Tibial artery (tissue), 4 donors: ENCODE results near the gene LHB.
A peak's percentile ranks its signal among the peaks of the same experiment; 100 is the strongest.

Source experiments
- DNase-seq, 2 donors: peaks; one replicate each; pipeline ENCODE4 v3.0.0-alpha.2; 2019
- H3K27ac ChIP-seq, 2 donors: fragments of 200-600 bp; sonication (generic) in 1 of 2; 1 replicate in 1 of 2; 2 replicates in 1 of 2; pipeline ENCODE4 v1.5.1; 2018 to 2019; ENCODE audit warnings: mild to moderate bottlenecking in 1 of 2
- H3K27me3 ChIP-seq, 2 donors: fragments of 200-600 bp; sonication (generic) in 1 of 2; one replicate each; pipeline versions ENCODE4 v1.5.1 to v1.6.0; 2016 to 2019
- H3K36me3 ChIP-seq, 3 donors: fragments of 200-600 bp; sonication (generic) in 2 of 3; one replicate each; pipeline ENCODE4 v1.5.1; 2016 to 2019; ENCODE audit warnings: mild to moderate bottlenecking in 2 of 3
- H3K4me1 ChIP-seq, 4 donors: fragments of 200-600 bp; sonication (generic) in 2 of 4; 1 replicate in 3 of 4; 2 replicates in 1 of 4; pipeline ENCODE4 v1.5.1; 2016 to 2019
- H3K4me3 ChIP-seq, 2 donors: fragments of 200-600 bp; sonication (generic) in 1 of 2; 1 replicate in 1 of 2; 2 replicates in 1 of 2; pipeline ENCODE4 v1.5.1; 2018 to 2019; ENCODE audit warnings: mild to moderate bottlenecking in 2 of 2
- H3K9me3 ChIP-seq, 3 donors: fragments of 200-600 bp; sonication (generic) in 1 of 3; one replicate each; pipeline ENCODE4 v1.5.1; 2016 to 2019
- CTCF ChIP-seq, 2 experiments: fragments of 200-600 bp in 1 of 2; fragments of 450-650 bp in 1 of 2; IDR thresholded peaks; one replicate each; pipeline ENCODE4 v1.5.1; 2017 to 2019; ENCODE audit warnings: antibody characterized with exemption in 2 of 2, mild to moderate bottlenecking in 1 of 2, moderate library complexity in 1 of 2
- intact Hi-C: fragments of 100-400 bp; cut with DNase I; formaldehyde crosslinking; loops from one replicate; pipeline ENCODE4 v1.15.0; 2023; ENCODE audit warnings: low total_unique reads

Gene LHB

GRCh38 chr19:48987323-48987722, 29.6 kb downstream of the LHB start:
- peaks cover 0 to 27% (median 24%) of the 10 kb centered on the region in 4 donors for H3K4me1 ChIP-seq
- H3K4me3 ChIP-seq: no peak overlapping the region
- H3K9me3 ChIP-seq: no peaks in the 10 kb centered on the region
- peaks cover 47 to 75% (median 57%) of the 10 kb centered on the region in 3 donors for H3K36me3 ChIP-seq
- no peak for DNase-seq
- H3K27me3 ChIP-seq: no peaks in the 10 kb centered on the region
- TF ChIP-seq CTCF (IDR thresholded peaks at IDR 0.05): no peak
- intact Hi-C loops: no loop called here
- no peak overlapping the region for H3K27ac ChIP-seq

GRCh38 chr19:48986211-48986610, 30.7 kb downstream of the LHB start:
- Histone ChIP-seq H3K36me3 (peaks cover 57 to 86% (median 68%) of the 10 kb centered on the region in 3 donors), H3K9me3 (no peaks in the 10 kb centered on the region), H3K4me1 (peaks cover 0 to 18% (median 15%) of the 10 kb centered on the region in 4 donors), H3K27ac (no peak overlapping the region), H3K4me3 (no peak overlapping the region), H3K27me3 (no peaks in the 10 kb centered on the region)
- DNase-seq: no peak
- TF ChIP-seq CTCF (IDR thresholded peaks at IDR 0.05): no peak
- intact Hi-C loops: no loop called here

DNA sequence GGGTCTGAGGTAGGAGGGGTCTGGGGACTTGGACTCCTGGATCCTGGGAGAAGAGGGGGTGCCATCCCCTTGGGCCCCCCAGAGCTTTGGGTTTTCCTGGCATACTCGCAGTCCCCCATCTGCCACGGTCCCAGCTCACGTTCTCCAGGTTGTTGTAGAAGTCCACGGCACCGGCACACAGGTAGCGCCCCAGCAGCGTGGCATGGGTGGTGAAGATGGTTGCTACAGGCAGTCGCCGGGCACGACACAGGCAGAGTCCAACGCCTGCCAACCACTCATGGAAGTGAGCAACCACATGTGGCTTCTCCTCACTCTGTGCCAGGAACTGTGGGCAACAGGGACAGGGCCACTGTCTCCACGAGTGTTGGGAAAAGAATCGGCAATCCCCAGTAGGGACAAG, 31.2 kb downstream of the LHB start:
- Histone ChIP-seq H3K27me3 (no peaks in the 10 kb centered on the region), H3K4me3 (no peak overlapping the region), H3K9me3 (no peaks in the 10 kb centered on the region), H3K36me3 (peaks cover 62 to 91% (median 73%) of the 10 kb centered on the region in 3 donors), H3K4me1 (peaks cover 0 to 13% (median 10%) of the 10 kb centered on the region in 4 donors), H3K27ac (no peak overlapping the region)
- intact Hi-C loops: no loop called here
- TF ChIP-seq CTCF (IDR thresholded peaks at IDR 0.05): no peak
- no peak for DNase-seq

DNA sequence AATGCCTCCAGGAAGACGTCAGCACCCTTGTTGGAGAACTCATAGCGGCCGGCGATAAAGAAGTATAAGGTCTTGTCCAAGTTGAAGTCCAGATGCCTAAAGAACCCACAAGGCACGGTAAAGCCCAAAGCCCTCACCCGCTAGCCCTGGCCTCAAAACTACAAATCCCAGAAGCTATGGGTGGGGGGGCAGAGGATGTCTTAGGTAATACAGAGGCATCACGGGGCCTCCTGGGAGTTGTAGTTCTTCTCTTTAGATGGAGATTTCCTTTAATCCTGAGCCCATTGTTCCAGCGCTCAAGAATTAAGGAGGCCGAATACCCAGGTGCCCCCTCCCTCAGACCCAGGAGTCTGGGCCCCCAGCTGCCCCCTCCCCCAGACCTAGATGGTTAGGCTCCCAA, 34.6 kb downstream of the LHB start:
- no peaks in the 10 kb centered on the region for H3K27me3 ChIP-seq
- peaks cover 55 to 76% (median 61%) of the 10 kb centered on the region in 3 donors for H3K36me3 ChIP-seq
- intact Hi-C loops: no loop called here
- no peak for TF ChIP-seq CTCF (IDR thresholded peaks at IDR 0.05)
- no peak for DNase-seq
- peaks cover 4 to 25% (median 12%) of the 10 kb centered on the region in 4 donors for H3K4me1 ChIP-seq
- H3K4me3 ChIP-seq: no peak overlapping the region
- no peaks in the 10 kb centered on the region for H3K9me3 ChIP-seq
- no peak overlapping the region for H3K27ac ChIP-seq

DNA sequence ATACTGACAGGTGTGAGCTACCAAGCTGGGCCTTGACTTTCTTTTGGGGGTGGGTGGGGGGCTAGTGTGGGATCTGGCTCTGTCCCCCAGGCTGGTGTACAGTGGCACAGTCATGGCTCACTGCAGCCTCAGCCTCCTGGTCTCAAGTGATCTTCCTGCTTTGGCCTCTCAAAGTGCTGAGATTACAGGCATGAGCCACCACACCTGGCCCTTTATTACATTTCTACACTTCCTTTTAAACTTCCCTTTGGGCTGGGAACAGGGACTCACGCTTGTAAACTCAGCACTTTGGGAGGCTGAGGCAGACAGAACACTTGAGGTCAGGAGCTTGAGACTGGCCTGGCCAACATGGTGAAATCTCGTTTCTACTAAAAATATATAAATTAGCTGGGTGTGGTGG, 39.8 kb downstream of the LHB start:
- Histone ChIP-seq H3K27ac (peak overlapping the region; percentile 78 to 80), H3K4me3 (no peak overlapping the region), H3K4me1 (peaks cover 4 to 27% (median 12%) of the 10 kb centered on the region in 4 donors), H3K27me3 (no peaks in the 10 kb centered on the region), H3K36me3 (peaks cover 41 to 76% (median 46%) of the 10 kb centered on the region in 3 donors), H3K9me3 (no peaks in the 10 kb centered on the region)
- TF ChIP-seq CTCF (IDR thresholded peaks at IDR 0.05): no peak
- intact Hi-C loops: no loop called here
- no peak for DNase-seq
